K562 (cell line): ENCODE data around the gene TRNP1. TPM values are rescaled to one million over a fixed set of nuclear protein-coding genes. Genes with fewer than 3 reads are reported as not detected.

Source experiments
- BRCA1 ChIP-seq, 2 experiments: fragments of 450-650 bp in 1 of 2; sonication (generic) in 1 of 2; formaldehyde crosslinking in 1 of 2; IDR thresholded peaks; 2 replicates each; pipeline versions ENCODE4 v1.5.0 to v1.6.1; 2017 to 2020; ENCODE audit warnings: mild to moderate bottlenecking in 1 of 2, missing genetic modification reagents in 1 of 2
- CTBP1 ChIP-seq: fragments of 450-650 bp; IDR thresholded peaks from 2 replicates; pipeline ENCODE4 v1.6.1; 2016; ENCODE audit warnings: borderline replicate concordance
- MCM7 ChIP-seq, 2 experiments: fragments of 450-650 bp; IDR thresholded peaks; 2 replicates each; pipeline ENCODE4 v1.6.1; 2016 to 2018
- NFE2L1 ChIP-seq: fragments of 450-650 bp; IDR thresholded peaks from 2 replicates; pipeline ENCODE4 v1.6.1; 2016; ENCODE audit warnings: missing genetic modification characterization, low read depth, mild to moderate bottlenecking, missing compliant biosample characterization, moderate library complexity, borderline replicate concordance
- NFXL1 ChIP-seq: fragments of 450-650 bp; formaldehyde crosslinking; IDR thresholded peaks from 2 replicates; pipeline ENCODE4 v1.4.0; 2021; ENCODE audit warnings: mild to moderate bottlenecking
- PHB ChIP-seq: fragments of 250-450 bp; sonication (Bioruptor Pico); IDR thresholded peaks from 2 replicates; pipeline ENCODE4 v1.5.0; 2021
- PHF20 ChIP-seq: fragments of 450-650 bp; IDR thresholded peaks from 2 replicates; pipeline ENCODE4 v1.6.1; 2018; ENCODE audit not compliant: partially characterized antibody
- PPARD ChIP-seq: fragments of 250-450 bp; sonication (Bioruptor Pico); IDR thresholded peaks from 2 replicates; pipeline ENCODE4 v1.8.0; 2022; ENCODE audit warnings: inconsistent platforms, mild to moderate bottlenecking, moderate library complexity
- RBM39 ChIP-seq: fragments of 200-400 bp; formaldehyde crosslinking; optimal IDR thresholded peaks from 2 replicates; pipeline ENCODE3; 2018; ENCODE audit warnings: low read depth, low read length
- RHOXF2B ChIP-seq: fragments of 250-450 bp; sonication (Bioruptor Pico); conservative IDR thresholded peaks from 2 replicates; pipeline ENCODE4 v1.5.1; 2021
- RUNX1 ChIP-seq: sonication (generic); IDR thresholded peaks from 2 replicates; pipeline ENCODE4 v1.6.1; 2016; ENCODE audit warnings: antibody characterized with exemption, low read depth
- SMAD2 ChIP-seq: fragments of 150-350 bp; IDR thresholded peaks from 2 replicates; pipeline ENCODE4 v1.6.1; 2014; ENCODE audit warnings: low read depth, mild to moderate bottlenecking, low read length
- TFAM ChIP-seq: fragments of 250-450 bp; sonication (Bioruptor Pico); conservative IDR thresholded peaks from 2 replicates; pipeline ENCODE4 v1.5.0; 2021; ENCODE audit warnings: mild to moderate bottlenecking, moderate library complexity
- YY1 ChIP-seq, 3 experiments: IDR thresholded peaks; 2 replicates each; pipeline ENCODE4 v1.6.1; 2011; ENCODE audit warnings: low read length in 2 of 3, mild to moderate bottlenecking in 2 of 3, moderate library complexity in 2 of 3, borderline replicate concordance in 1 of 3, control low read depth in 1 of 3, low read depth in 1 of 3; ENCODE audit not compliant: insufficient read depth in 3 of 3, insufficient replicate concordance in 2 of 3, control insufficient read depth in 1 of 3, insufficient read length in 1 of 3; ENCODE audit errors: extremely low read depth in 1 of 3
- ZBTB5 ChIP-seq: fragments of 450-650 bp; IDR thresholded peaks from 2 replicates; pipeline ENCODE4 v1.6.1; 2017; ENCODE audit warnings: antibody characterized with exemption
- ZNF124 ChIP-seq: sonication (generic); formaldehyde crosslinking; IDR thresholded peaks from 2 replicates; pipeline ENCODE4 v1.8.1; 2022; ENCODE audit warnings: missing genetic modification reagents
- ZNF165 ChIP-seq: fragments of 250-450 bp; sonication (Bioruptor Pico); IDR thresholded peaks from 2 replicates; pipeline ENCODE4 v1.4.0; 2020; ENCODE audit warnings: borderline replicate concordance
- ZNF282 ChIP-seq: sonication (generic); formaldehyde crosslinking; IDR thresholded peaks from 2 replicates; pipeline ENCODE4 v1.8.1; 2023; ENCODE audit warnings: missing genetic modification reagents
- ZNF551 ChIP-seq: fragments of 250-450 bp; sonication (Bioruptor Pico); IDR thresholded peaks from 2 replicates; pipeline ENCODE4 v1.5.0; 2021; ENCODE audit warnings: mild to moderate bottlenecking, moderate library complexity
- ZNF76 ChIP-seq: fragments of 250-450 bp; sonication (Bioruptor Pico); IDR thresholded peaks from 2 replicates; pipeline ENCODE4 v1.4.0; 2020; ENCODE audit warnings: mild to moderate bottlenecking, moderate library complexity, borderline replicate concordance
- polyA plus RNA-seq, 8 experiments: library from polyadenylated mRNA; depleted of rRNA in 4 of 8; stranded (reverse) in 5 of 8; unstranded in 3 of 8; fragments of >200 nt; fragmentation: Nextera tagmentation in 2 of 8; fragmentation: Illumina TruSeq in 1 of 8; extraction: Ambion mirVana in 2 of 8; extraction: Trizol in 1 of 8; gene quantifications; 2 replicates each; pipeline versions ENCODE4 v1.2.1 to v1.2.3, GENCODE V29; 2011 to 2014; ENCODE audit warnings: inconsistent platforms in 1 of 8, missing spikeins in 1 of 8
- total RNA-seq, 7 experiments: library from RNA; depleted of rRNA in 6 of 7; stranded (reverse); fragments of >200 nt in 6 of 7; fragmentation: Illumina TruSeq in 2 of 7; extraction: Trizol in 2 of 7; gene quantifications; 2 replicates each; pipeline versions ENCODE4 v1.2.1 to v1.2.3, GENCODE V29; 2011 to 2021; ENCODE audit warnings: low replicate concordance in 1 of 7
- TF ChIP-seq, protein P1 (sequence below), 2 experiments: IDR thresholded peaks; 2 replicates each; pipeline ENCODE4 v1.6.1; 2011; ENCODE audit warnings: borderline replicate concordance in 1 of 2, control low read depth in 1 of 2, low read depth in 1 of 2, low read length in 1 of 2, mild to moderate bottlenecking in 1 of 2, mixed read lengths in 1 of 2, moderate library complexity in 1 of 2; ENCODE audit not compliant: insufficient read depth in 1 of 2, insufficient read length in 1 of 2, poor library complexity in 1 of 2, severe bottlenecking in 1 of 2; ENCODE audit errors: extremely low read depth in 1 of 2
- TF ChIP-seq, protein P2 (sequence below): fragments of 450-650 bp; IDR thresholded peaks from 2 replicates; pipeline ENCODE4 v1.6.1; 2018; ENCODE audit not compliant: partially characterized antibody

The TRNP1 gene
- total and polyA plus RNA-seq, 9 of the 15 experiments (the other 6 are each of a cell fraction or from before 2014, with no cell fraction given): 0.03 to 1.3 (median 0.95) TPM

DNA sequence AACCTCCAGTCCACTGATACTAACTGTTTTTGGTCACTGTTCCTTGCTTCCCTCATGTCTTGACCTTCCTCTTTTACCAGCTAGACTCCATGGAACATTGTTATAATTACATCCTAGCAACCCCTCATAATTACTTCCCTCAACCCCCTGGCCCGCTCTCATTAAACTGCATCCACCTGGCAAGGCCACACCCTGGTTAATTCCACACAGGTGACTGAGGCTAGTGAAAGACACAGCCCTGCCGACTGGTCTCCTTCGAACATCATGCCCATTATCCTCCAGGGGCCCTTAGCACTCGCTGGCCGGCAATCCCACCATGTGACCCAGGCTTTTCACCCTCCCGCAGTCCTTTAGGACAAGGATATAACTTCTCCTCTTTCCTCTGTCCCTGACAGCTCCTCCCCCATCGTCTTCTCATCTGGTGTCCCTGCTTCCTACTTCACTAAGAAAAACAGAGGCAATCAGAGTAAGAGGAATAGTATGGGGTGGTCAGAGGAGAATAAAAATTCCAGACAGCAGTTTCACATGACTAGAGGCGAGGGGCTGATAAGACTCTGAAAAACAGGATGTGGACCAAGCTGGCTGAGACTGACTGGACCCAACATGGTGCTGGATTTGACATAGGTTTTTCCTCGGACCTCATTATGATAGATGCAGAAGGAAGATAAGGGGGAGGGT, 28.0 kb downstream of the TRNP1 start (continued):
- TF ChIP-seq BRCA1 (IDR thresholded peaks at IDR 0.05) (no peak), BRCA1 (CRISPR knock-in tag; IDR thresholded peaks at IDR 0.05) (no peak), NFXL1 (no peak), RUNX1 (no peak), PHB (CRISPR knock-in tag) (no peak), ZNF165 (CRISPR knock-in tag) (no peak), MCM7 (IDR thresholded peaks at IDR 0.05) (no peak), SMAD2 (no peak), YY1 (IDR thresholded peaks at IDR 0.05; ENCODE audit: borderline replicate concordance in 1 of 3, control insufficient read depth in 1 of 3, extremely low read depth in 1 of 3, insufficient read depth in 3 of 3, insufficient read length in 1 of 3, insufficient replicate concordance in 2 of 3, low read depth in 1 of 3, low read length in 2 of 3) (no peak), ZNF76 (CRISPR knock-in tag) (no peak), ZNF124 (no peak), ZBTB5 (no peak), TFAM (CRISPR knock-in tag) (no peak), CTBP1 (0 out of 2 replicates have a peak, but pooled peaks have one; percentile 15), RHOXF2B (CRISPR knock-in tag) (0 out of 2 replicates have a peak, but pooled peaks have one; percentile 69), PPARD (CRISPR knock-in tag) (no peak), PHF20 (no peak), NFE2L1 (tag) (no peak), RBM39 (no peak), ZNF551 (no peak), ZNF282 (CRISPR knock-in tag) (no peak)
- TF ChIP-seq, protein P1, sequence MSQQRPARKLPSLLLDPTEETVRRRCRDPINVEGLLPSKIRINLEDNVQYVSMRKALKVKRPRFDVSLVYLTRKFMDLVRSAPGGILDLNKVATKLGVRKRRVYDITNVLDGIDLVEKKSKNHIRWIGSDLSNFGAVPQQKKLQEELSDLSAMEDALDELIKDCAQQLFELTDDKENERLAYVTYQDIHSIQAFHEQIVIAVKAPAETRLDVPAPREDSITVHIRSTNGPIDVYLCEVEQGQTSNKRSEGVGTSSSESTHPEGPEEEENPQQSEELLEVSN (IDR thresholded peaks at IDR 0.05; ENCODE audit: borderline replicate concordance in 1 of 2, extremely low read depth in 1 of 2, insufficient read depth in 1 of 2, insufficient read length in 1 of 2, low read depth in 1 of 2, low read length in 1 of 2, poor library complexity in 1 of 2, severe bottlenecking in 1 of 2): no peak
- TF ChIP-seq, protein P2, sequence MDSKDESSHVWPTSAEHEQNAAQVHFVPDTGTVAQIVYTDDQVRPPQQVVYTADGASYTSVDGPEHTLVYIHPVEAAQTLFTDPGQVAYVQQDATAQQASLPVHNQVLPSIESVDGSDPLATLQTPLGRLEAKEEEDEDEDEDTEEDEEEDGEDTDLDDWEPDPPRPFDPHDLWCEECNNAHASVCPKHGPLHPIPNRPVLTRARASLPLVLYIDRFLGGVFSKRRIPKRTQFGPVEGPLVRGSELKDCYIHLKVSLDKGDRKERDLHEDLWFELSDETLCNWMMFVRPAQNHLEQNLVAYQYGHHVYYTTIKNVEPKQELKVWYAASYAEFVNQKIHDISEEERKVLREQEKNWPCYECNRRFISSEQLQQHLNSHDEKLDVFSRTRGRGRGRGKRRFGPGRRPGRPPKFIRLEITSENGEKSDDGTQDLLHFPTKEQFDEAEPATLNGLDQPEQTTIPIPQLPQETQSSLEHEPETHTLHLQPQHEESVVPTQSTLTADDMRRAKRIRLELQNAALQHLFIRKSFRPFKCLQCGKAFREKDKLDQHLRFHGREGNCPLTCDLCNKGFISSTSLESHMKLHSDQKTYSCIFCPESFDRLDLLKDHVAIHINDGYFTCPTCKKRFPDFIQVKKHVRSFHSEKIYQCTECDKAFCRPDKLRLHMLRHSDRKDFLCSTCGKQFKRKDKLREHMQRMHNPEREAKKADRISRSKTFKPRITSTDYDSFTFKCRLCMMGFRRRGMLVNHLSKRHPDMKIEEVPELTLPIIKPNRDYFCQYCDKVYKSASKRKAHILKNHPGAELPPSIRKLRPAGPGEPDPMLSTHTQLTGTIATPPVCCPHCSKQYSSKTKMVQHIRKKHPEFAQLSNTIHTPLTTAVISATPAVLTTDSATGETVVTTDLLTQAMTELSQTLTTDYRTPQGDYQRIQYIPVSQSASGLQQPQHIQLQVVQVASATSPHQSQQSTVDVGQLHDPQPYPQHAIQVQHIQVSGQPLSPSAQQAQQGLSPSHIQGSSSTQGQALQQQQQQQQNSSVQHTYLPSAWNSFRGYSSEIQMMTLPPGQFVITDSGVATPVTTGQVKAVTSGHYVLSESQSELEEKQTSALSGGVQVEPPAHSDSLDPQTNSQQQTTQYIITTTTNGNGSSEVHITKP: no peak
